Activated CD4-positive, alpha-beta T cell treated with anti-CD3 and anti-CD28 coated beads for 36 hours (primary cell): ENCODE results near the gene LTF. TPM values are rescaled to one million over a fixed set of nuclear protein-coding genes. Genes with fewer than 3 reads are reported as not detected.

ENCODE experiments used
- ATAC-seq: fragments of 200-7000 bp; cut with Tn5 transposase; one replicate; pipeline ENCODE4 v1.10.0; 2021; ENCODE audit warnings: mild to moderate bottlenecking, moderate library complexity
- CTCF ChIA-PET: fragments of 350-600 bp; sonication (Branson Sonifier 250); formaldehyde crosslinking; loops from one replicate; lab custom pipeline; 2021; ENCODE audit warnings: antibody characterized with exemption; lab: Charles Lee
- POLR2A ChIA-PET: fragments of 350-600 bp; sonication (Branson Sonifier 250); formaldehyde crosslinking; loops from one replicate; lab custom pipeline; 2021; ENCODE audit warnings: antibody characterized with exemption, inconsistent platforms; lab: Charles Lee
- DNase-seq: peaks from one replicate; pipeline ENCODE4 v3.0.0-alpha.2; 2020
- H3K27ac Mint-ChIP-seq: one replicate; pipeline ENCODE4 v1.8.0; 2021; ENCODE audit warnings: mixed read lengths
- H3K27me3 Mint-ChIP-seq: one replicate; pipeline ENCODE4 v1.8.0; 2021; ENCODE audit warnings: mixed read lengths
- H3K36me3 Mint-ChIP-seq: one replicate; pipeline ENCODE4 v1.8.0; 2021; ENCODE audit warnings: low read depth, mixed read lengths
- H3K4me1 Mint-ChIP-seq: one replicate; pipeline ENCODE4 v1.8.0; 2021; ENCODE audit warnings: mixed read lengths
- H3K4me3 Mint-ChIP-seq: one replicate; pipeline ENCODE4 v1.8.0; 2021; ENCODE audit warnings: mild to moderate bottlenecking, moderate library complexity, mixed read lengths
- H3K9me3 Mint-ChIP-seq: one replicate; pipeline ENCODE4 v1.8.0; 2021; ENCODE audit warnings: low read depth, mixed read lengths
- intact Hi-C, 2 experiments: fragments of 100-400 bp; cut with DNase I in 1 of 2; cut with micrococcal nuclease in 1 of 2; formaldehyde crosslinking; loops; one replicate each; pipeline versions ENCODE4 v1.14.2 to v1.15.1; 2022 to 2024; cut with DNase I, micrococcal nuclease
- total RNA-seq, 2 experiments: library from RNA; stranded (reverse); gene quantifications; one replicate each; pipeline ENCODE4 v1.2.3, GENCODE V29; 2021

The LTF gene
- total RNA-seq, 2 experiments from 2014 or later, result not detected

GRCh38 chr3:46490338-46491084 is 25.8 kb upstream of the LTF start:
- no peaks in the 10 kb centered on the region for H3K9me3 Mint-ChIP-seq
- no peaks in the 10 kb centered on the region for H3K27me3 Mint-ChIP-seq
- intact Hi-C loops, result no loop called here
- H3K4me3 Mint-ChIP-seq, result no peak overlapping the region
- ChIA-PET CTCF (interaction anchor here (0.6 to 9.0 kb wide), 12 partner anchors 9 to 377 kb away, joined by 3 to 202 read pairs (median 10); partner anchors contain the start of genes LTF and RTP3), POLR2A (no interaction called here)
- ATAC-seq (no peak), DNase-seq (no peak)
- H3K4me1 Mint-ChIP-seq, result peaks cover 14% of the 10 kb centered on the region
- no peak overlapping the region for H3K27ac Mint-ChIP-seq
- no peaks in the 10 kb centered on the region for H3K36me3 Mint-ChIP-seq

GRCh38 chr3:46489875-46490274 is 25.2 kb upstream of the LTF start:
- Mint-ChIP-seq H3K9me3 (no peaks in the 10 kb centered on the region), H3K27ac (no peak overlapping the region), H3K4me1 (peaks cover 14% of the 10 kb centered on the region), H3K36me3 (no peaks in the 10 kb centered on the region), H3K27me3 (no peaks in the 10 kb centered on the region), H3K4me3 (no peak overlapping the region)
- POLR2A ChIA-PET, result interaction anchor here (1.8 kb wide), 1 partner anchor 140 kb away, joined by 5 read pairs; no protein-coding TSS in a partner anchor
- CTCF ChIA-PET, result interaction anchor here (0.6 to 9.0 kb wide), 24 partner anchors 10 to 406 kb away, joined by 3 to 202 read pairs (median 7); partner anchors contain the start of genes CCR3, LRRC2, LTF and PRSS50
- intact Hi-C loops, result loop anchor here (2.0 to 5.0 kb wide), 2 partner anchors 47 to 203 kb away; partner anchors contain the start of gene ALS2CL (in 1 of the 2)
- ATAC-seq (no peak), DNase-seq (no peak)

DNA sequence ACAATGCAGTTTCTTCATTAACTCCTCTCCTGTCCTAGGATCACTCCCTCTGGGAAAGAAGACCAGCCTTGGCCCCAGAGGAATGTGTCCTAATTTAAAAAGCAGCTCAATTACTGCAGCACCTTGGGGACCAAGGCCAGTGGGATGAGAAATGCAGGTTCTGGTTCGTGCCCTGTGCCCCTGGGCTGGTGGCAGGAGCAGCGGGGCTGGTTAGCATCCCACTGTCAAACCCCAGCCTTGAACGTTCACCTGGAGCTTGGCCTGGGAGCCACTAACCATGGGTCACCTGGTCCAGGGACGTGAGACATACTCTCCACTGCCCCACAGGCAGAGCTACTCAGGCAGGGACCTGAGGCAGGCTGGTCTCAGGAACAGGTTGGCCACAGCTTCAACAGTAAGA is 24.7 kb upstream of the LTF start:
- no peaks in the 10 kb centered on the region for H3K36me3 Mint-ChIP-seq
- DNase-seq (no peak), ATAC-seq (no peak)
- H3K27me3 Mint-ChIP-seq, result no peaks in the 10 kb centered on the region
- H3K9me3 Mint-ChIP-seq, result no peaks in the 10 kb centered on the region
- no peak overlapping the region for H3K4me3 Mint-ChIP-seq
- peaks cover 14% of the 10 kb centered on the region for H3K4me1 Mint-ChIP-seq
- H3K27ac Mint-ChIP-seq, result no peak overlapping the region
- intact Hi-C loops, result loop anchor here (2.0 to 5.0 kb wide), 2 partner anchors 48 to 203 kb away; partner anchors contain the start of gene ALS2CL (in 1 of the 2)
- ChIA-PET CTCF (interaction anchor here (0.6 to 9.0 kb wide), 40 partner anchors 10 to 835 kb away, joined by 3 to 202 read pairs (median 6); partner anchors contain the start of genes CCR3, CCR5AS, CCRL2 and LRRC2), POLR2A (interaction anchor here (0.6 to 1.8 kb wide), 3 partner anchors 51 to 140 kb away, joined by 3 to 5 read pairs (median 4); no protein-coding TSS in a partner anchor)

- ATAC-seq (peak; percentile 99), DNase-seq (peak; percentile 97)
- Mint-ChIP-seq H3K36me3 (no peaks in the 10 kb centered on the region), H3K27me3 (no peaks in the 10 kb centered on the region), H3K4me3 (no peak overlapping the region), H3K27ac (no peak overlapping the region), H3K9me3 (no peaks in the 10 kb centered on the region), H3K4me1 (peaks cover 14% of the 10 kb centered on the region)
- CTCF ChIA-PET, result interaction anchor here (0.6 to 9.0 kb wide), 60 partner anchors 9 to 835 kb away, joined by 3 to 202 read pairs (median 5); partner anchors contain the start of genes CCR2, CCR3, CCR5AS and CCRL2
- intact Hi-C loops, result loop anchor here (1.0 to 5.0 kb wide), 4 partner anchors 48 to 204 kb away; partner anchors contain the start of gene ALS2CL (in 1 of the 2)
- POLR2A ChIA-PET, result interaction anchor here (0.6 to 1.8 kb wide), 4 partner anchors 52 to 141 kb away, joined by 3 to 5 read pairs (median 4); no protein-coding TSS in a partner anchor
Observed at GRCh38 chr3:46488735-46489361, 24.1 kb upstream of the LTF start.

DNA sequence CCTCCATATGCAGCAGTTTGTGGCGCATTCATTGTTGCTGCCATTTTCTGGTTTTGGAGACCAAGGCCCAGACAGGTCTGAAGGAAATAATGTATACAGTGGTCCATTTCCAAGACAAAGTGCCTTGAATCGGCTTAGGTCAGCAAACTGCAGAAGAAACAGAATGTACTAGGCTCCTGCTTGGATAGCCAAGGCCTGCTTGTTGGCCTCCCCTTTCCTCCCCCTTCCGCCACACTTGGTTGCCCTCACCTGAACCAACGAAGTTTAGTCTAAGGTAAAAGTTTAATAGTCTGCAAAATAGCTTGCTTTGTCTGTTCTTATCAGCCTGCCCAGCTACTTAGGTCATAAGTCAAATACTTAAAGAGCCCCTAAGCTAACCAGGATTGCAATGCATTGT is 21.1 kb upstream of the LTF start:
- Mint-ChIP-seq H3K27ac (no peak overlapping the region), H3K9me3 (no peaks in the 10 kb centered on the region), H3K36me3 (no peaks in the 10 kb centered on the region), H3K27me3 (peaks cover 3% of the 10 kb centered on the region), H3K4me1 (peaks cover 14% of the 10 kb centered on the region), H3K4me3 (no peak overlapping the region)
- ATAC-seq (no peak), DNase-seq (no peak)
- intact Hi-C loops, result loop anchor here in 1 of 2 experiments (5.0 kb wide), 1 partner anchor 52 kb away; no protein-coding TSS in a partner anchor
- POLR2A ChIA-PET, result no interaction called here
- CTCF ChIA-PET, result interaction anchor here (0.6 to 9.0 kb wide), 4 partner anchors 14 to 145 kb away, joined by 3 to 202 read pairs (median 82); partner anchors contain the start of gene RTP3

- Mint-ChIP-seq H3K9me3 (no peaks in the 10 kb centered on the region), H3K4me3 (no peak overlapping the region), H3K4me1 (peaks cover 14% of the 10 kb centered on the region), H3K36me3 (no peaks in the 10 kb centered on the region), H3K27ac (no peak overlapping the region), H3K27me3 (peaks cover 3% of the 10 kb centered on the region)
- ChIA-PET POLR2A (no interaction called here), CTCF (interaction anchor here (0.6 to 9.0 kb wide), 5 partner anchors 42 to 146 kb away, joined by 3 to 202 read pairs (median 4); no protein-coding TSS in a partner anchor)
- DNase-seq (no peak), ATAC-seq (no peak)
- intact Hi-C loops, result loop anchor here in 1 of 2 experiments (5.0 kb wide), 1 partner anchor 52 kb away; no protein-coding TSS in a partner anchor
Observed at GRCh38 chr3:46484911-46485778, 20.4 kb upstream of the LTF start.

- Mint-ChIP-seq H3K27ac (no peak overlapping the region), H3K36me3 (no peaks in the 10 kb centered on the region), H3K9me3 (no peaks in the 10 kb centered on the region), H3K27me3 (peaks cover 6% of the 10 kb centered on the region), H3K4me1 (peaks cover 9% of the 10 kb centered on the region), H3K4me3 (no peak overlapping the region)
- no peak for DNase-seq
- ATAC-seq, result no peak
- intact Hi-C loops, result no loop called here
- POLR2A ChIA-PET, result no interaction called here
- CTCF ChIA-PET, result interaction anchor here (0.7 to 9.0 kb wide), 3 partner anchors 74 to 146 kb away, joined by 3 to 202 read pairs (median 4); no protein-coding TSS in a partner anchor
Observed at GRCh38 chr3:46484388-46484787, 19.7 kb upstream of the LTF start.

- no peaks in the 10 kb centered on the region for H3K36me3 Mint-ChIP-seq
- peaks cover 7% of the 10 kb centered on the region for H3K27me3 Mint-ChIP-seq
- H3K4me1 Mint-ChIP-seq, result peaks cover 4% of the 10 kb centered on the region
- no peak overlapping the region for H3K27ac Mint-ChIP-seq
- DNase-seq, result no peak
- no peak for ATAC-seq
- CTCF ChIA-PET, result interaction anchor here (1.1 to 9.0 kb wide), 4 partner anchors 14 to 147 kb away, joined by 3 to 202 read pairs (median 5); no protein-coding TSS in a partner anchor
- no peak overlapping the region for H3K4me3 Mint-ChIP-seq
- POLR2A ChIA-PET, result no interaction called here
- H3K9me3 Mint-ChIP-seq, result no peaks in the 10 kb centered on the region
- intact Hi-C loops, result no loop called here
Observed at GRCh38 chr3:46483825-46484224, 19.1 kb upstream of the LTF start.

DNA sequence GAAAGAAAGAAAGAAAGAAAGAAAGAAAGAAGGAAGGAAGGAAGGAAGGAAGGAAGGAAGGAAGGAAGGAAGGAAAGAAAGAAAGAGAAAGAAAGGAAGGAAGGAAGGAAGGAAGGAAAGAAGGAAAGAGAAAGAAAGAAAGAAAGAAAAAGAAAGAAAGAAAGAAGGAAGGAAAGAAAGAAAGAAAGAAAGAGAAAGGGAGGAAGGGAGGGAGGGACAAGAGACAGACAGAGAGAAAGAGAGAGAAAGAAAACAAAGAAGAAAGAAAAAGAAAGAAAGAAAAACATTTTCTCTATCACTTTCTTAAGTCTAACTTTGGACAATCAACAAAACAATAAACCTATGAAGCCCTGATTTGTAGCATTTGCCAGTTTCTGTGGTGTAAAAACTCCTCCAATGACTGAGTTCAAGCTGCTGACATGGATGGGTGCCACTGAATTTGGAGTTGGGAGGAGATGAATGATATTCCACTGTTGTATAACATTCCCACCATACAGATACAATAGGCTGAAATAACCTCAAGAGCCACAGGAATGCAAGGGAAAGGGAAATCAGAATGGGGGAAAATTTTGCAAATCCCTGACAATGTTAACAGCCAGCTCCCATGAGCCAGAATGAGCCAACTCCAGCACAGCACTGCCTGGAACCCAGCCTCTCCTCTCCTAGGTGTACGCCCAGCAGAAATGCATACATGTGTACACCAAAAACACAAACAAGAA is 18.1 kb upstream of the LTF start:
- intact Hi-C loops, result no loop called here
- Mint-ChIP-seq H3K27me3 (peaks cover 10% of the 10 kb centered on the region), H3K9me3 (no peaks in the 10 kb centered on the region), H3K36me3 (no peaks in the 10 kb centered on the region), H3K4me3 (no peak overlapping the region), H3K27ac (no peak overlapping the region), H3K4me1 (no peaks in the 10 kb centered on the region)
- ATAC-seq, result no peak
- no peak for DNase-seq
- CTCF ChIA-PET, result interaction anchor here (1.3 to 9.0 kb wide), 3 partner anchors 13 to 148 kb away, joined by 3 to 202 read pairs (median 6); no protein-coding TSS in a partner anchor
- POLR2A ChIA-PET, result no interaction called here

DNA sequence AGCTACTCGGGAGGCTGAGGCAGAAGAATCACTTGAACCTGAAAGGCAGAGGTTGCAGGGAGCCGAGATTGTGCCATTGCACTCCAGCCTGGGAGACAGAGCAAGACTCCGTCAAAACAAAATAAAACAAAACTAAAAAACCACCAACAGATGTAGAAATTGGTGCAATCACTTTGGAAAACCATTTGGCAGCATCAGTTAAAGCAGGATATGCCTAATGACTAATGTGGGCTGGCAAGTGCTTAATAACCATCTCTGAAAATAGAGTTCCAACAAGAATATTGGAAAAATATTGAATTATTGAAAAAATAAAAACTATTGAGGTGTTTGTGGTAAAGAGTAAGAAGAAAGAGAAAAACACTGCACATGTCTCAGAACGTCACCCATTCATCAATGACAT is 16.9 kb upstream of the LTF start:
- ChIA-PET CTCF (no interaction called here), POLR2A (no interaction called here)
- ATAC-seq (no peak), DNase-seq (no peak)
- intact Hi-C loops, result no loop called here
- H3K4me3 Mint-ChIP-seq, result no peak overlapping the region
- no peak overlapping the region for H3K27ac Mint-ChIP-seq
- H3K9me3 Mint-ChIP-seq, result no peaks in the 10 kb centered on the region
- peaks cover 10% of the 10 kb centered on the region for H3K27me3 Mint-ChIP-seq
- no peaks in the 10 kb centered on the region for H3K4me1 Mint-ChIP-seq
- no peaks in the 10 kb centered on the region for H3K36me3 Mint-ChIP-seq
